ENCODE data around the gene TSPAN31.

DNA sequence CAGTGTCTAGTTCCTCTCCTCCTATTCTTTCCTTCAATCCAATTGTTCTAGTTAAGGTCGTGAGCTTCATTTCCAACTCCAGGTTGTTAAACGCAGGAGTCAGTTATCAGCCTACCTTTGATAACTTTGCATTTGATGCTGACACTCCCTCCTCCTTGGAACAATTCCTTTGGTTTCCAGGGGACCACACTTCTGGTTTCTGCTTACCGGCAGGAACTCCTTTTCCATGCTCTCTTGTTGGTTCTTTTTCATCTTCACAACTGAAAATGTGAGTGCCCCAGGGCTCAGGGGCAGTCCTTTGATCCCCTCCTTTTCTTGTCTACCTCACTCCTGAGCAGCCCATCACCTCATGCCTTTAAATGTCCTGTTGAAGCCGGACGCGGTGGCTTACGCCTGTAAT lies 32.5 kb downstream of the TSPAN31 start:
- no peak for TF ChIP-seq POLR2A (IDR thresholded peaks at IDR 0.05)
- TF ChIP-seq CTCF (IDR thresholded peaks at IDR 0.05), result no peak
- no peak for TF ChIP-seq POLR2AphosphoS5 (IDR thresholded peaks at IDR 0.05)

Data from stomach (tissue), 4 donors.